Activated CD4-positive, alpha-beta memory T cell treated with anti-CD3 and anti-CD28 coated beads for 36 hours (primary cell): ENCODE results near the gene KDM4F. TPM values are rescaled to one million over a fixed set of nuclear protein-coding genes. Genes with fewer than 3 reads are reported as not detected.
A peak's percentile ranks its signal among the peaks of the same experiment; 100 is the strongest.

Source experiments
- CTCF ChIA-PET: fragments of 350-600 bp; sonication (Branson Sonifier 250); formaldehyde crosslinking; loops from one replicate; lab custom pipeline; 2021; ENCODE audit warnings: antibody characterized with exemption, inconsistent platforms; lab: Charles Lee
- POLR2A ChIA-PET: fragments of 350-600 bp; sonication (Branson Sonifier 250); formaldehyde crosslinking; loops from one replicate; lab custom pipeline; 2021; ENCODE audit warnings: antibody characterized with exemption; lab: Charles Lee
- DNase-seq: peaks from one replicate; pipeline ENCODE4 v3.0.0-alpha.2; 2020
- H3K27ac Mint-ChIP-seq: one replicate; pipeline ENCODE4 v1.8.0; 2021; ENCODE audit warnings: mixed read lengths
- H3K27me3 Mint-ChIP-seq: one replicate; pipeline ENCODE4 v1.8.0; 2021; ENCODE audit warnings: mixed read lengths
- H3K36me3 Mint-ChIP-seq: one replicate; pipeline ENCODE4 v1.8.0; 2021; ENCODE audit warnings: mixed read lengths
- H3K4me1 Mint-ChIP-seq: one replicate; pipeline ENCODE4 v1.8.0; 2021; ENCODE audit warnings: low read depth, mixed read lengths
- H3K4me3 Mint-ChIP-seq: one replicate; pipeline ENCODE4 v1.8.0; 2021; ENCODE audit warnings: mild to moderate bottlenecking, mixed read lengths
- H3K9me3 Mint-ChIP-seq: one replicate; pipeline ENCODE4 v1.8.0; 2021; ENCODE audit warnings: mixed read lengths
- intact Hi-C: fragments of 100-400 bp; cut with micrococcal nuclease; formaldehyde crosslinking; loops from one replicate; pipeline ENCODE4 v1.15.1; 2023
- total RNA-seq, 2 experiments: library from RNA; stranded (reverse); gene quantifications; one replicate each; pipeline ENCODE4 v1.2.3, GENCODE V29; 2021

KDM4F gene
- total RNA-seq, 2 experiments from 2014 or later, result not detected

DNA sequence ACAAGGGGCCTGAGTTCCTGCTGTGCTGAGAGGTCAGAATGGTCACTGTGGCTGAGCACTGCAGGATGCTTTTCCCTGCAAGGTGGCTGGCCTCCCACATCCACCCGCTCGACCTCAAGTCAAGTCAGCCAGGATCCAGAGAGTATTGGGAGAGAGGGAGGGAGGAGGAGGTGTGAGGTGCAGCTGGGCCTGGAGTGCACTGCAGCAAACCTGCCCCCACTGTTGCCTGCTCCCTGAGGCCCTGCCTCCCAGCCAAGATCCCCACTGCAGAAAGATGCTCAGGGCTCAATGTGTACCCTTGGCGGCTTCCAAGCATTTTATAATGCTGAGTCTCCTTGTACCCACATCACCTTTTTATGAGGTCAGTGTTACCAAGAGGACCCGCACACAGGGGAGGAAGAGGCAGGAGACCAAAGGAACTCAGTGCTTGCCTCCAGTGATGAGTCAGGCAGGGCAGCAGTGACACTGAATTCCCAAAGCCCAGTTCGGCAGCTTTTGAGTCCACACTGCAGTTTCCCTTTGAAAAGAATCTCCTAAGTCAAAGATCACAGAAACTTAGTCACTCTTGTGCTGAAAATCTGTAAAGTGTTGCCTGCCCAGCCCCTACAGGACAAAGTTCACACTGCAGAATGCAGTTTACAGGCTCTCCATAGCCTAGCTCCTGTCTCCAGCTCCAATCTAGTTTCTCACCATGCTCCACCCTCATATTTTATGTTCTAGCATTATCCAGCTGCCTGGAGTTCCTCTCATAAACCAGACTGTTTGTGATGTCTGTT is 43.5 kb downstream of the KDM4F start:
- H3K9me3 Mint-ChIP-seq, result no peaks in the 10 kb centered on the region
- peaks cover 80% of the 10 kb centered on the region for H3K4me1 Mint-ChIP-seq
- intact Hi-C loops, result loop anchor here (1.0 to 5.0 kb wide), 2 partner anchors 23 to 465 kb away; no protein-coding TSS in a partner anchor
- H3K36me3 Mint-ChIP-seq, result peaks cover 17% of the 10 kb centered on the region
- ChIA-PET POLR2A (interaction anchor here (0.6 to 2.1 kb wide), 8 partner anchors 8 to 696 kb away, joined by 3 to 8 read pairs (median 4); partner anchors contain the start of genes CWC15, KDM4D and SRSF8), CTCF (interaction anchor here (0.7 to 12.1 kb wide), 16 partner anchors 8 to 137 kb away, joined by 3 to 220 read pairs (median 5); partner anchors contain the start of gene SRSF8)
- no peaks in the 10 kb centered on the region for H3K27me3 Mint-ChIP-seq
- DNase-seq, result peak; percentile 71
- H3K27ac Mint-ChIP-seq, result peak overlapping the region; percentile 66
- H3K4me3 Mint-ChIP-seq, result peak overlapping the region; percentile 24

DNA sequence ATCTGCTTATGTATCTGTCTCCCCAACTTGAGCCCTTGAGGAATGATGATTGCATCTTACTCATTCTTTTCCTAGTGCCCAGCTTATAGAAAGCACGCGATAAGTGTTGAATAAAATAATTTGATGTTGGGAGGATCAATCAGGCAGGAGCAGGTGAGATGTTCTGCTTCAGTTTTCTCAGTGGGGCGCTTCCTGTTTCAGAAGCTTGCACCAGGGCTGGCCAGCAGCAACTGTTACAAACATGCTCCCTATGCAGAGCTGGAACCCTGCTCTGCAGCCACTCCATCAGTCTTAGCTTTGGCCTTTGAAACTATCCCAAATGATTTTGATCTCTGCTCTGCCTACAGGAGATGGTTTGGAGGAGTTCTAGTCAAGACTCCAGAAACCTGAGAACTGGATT is 44.3 kb downstream of the KDM4F start:
- H3K27ac Mint-ChIP-seq, result peak overlapping the region; percentile 66
- ChIA-PET POLR2A (interaction anchor here (0.6 to 2.1 kb wide), 6 partner anchors 9 to 470 kb away, joined by 3 to 8 read pairs (median 4); partner anchors contain the start of gene SRSF8), CTCF (interaction anchor here (1.0 to 12.1 kb wide), 13 partner anchors 9 to 117 kb away, joined by 3 to 220 read pairs (median 8); partner anchors contain the start of gene SRSF8)
- no peaks in the 10 kb centered on the region for H3K9me3 Mint-ChIP-seq
- H3K36me3 Mint-ChIP-seq, result peaks cover 19% of the 10 kb centered on the region
- no peaks in the 10 kb centered on the region for H3K27me3 Mint-ChIP-seq
- no peak overlapping the region for H3K4me3 Mint-ChIP-seq
- H3K4me1 Mint-ChIP-seq, result peaks cover 76% of the 10 kb centered on the region
- DNase-seq, result no peak
- intact Hi-C loops, result loop anchor here (1.0 to 5.0 kb wide), 2 partner anchors 24 to 464 kb away; no protein-coding TSS in a partner anchor

DNA sequence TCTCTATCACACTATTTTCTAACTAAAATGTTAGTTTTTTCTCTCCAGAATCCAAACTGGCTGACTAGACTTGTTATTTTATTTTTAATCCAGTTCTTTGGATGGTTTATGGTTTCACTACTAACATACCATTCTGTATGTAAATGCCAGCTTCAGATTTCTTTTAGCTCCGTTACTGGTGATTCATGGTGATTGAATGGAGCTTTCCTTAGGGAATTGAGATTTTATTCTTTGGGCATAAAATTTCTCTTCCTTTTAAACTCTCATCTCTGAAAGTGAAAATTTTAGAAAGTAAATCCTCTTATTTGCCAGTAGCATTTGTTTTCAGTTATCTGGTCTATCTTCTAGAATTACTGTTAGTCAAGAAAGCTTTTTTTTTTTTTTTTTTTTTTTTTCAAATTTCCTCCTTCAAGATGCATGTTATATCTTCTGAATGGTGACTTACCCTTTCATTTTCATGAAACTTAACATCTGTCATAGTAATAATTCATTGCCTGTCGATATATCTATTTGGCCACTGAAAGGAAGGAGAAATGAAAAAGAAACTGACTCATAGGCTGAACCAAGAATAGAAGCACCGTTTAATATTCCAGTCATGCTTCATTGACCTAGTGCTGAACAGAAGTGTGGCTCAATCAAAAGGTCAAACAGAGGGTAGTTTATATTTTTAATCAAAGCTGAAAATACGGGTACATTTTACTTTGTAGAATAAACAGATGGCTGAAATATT is 46.8 kb downstream of the KDM4F start:
- POLR2A ChIA-PET, result interaction anchor here (0.6 to 0.7 kb wide), 2 partner anchors 135 to 857 kb away, joined by 3 to 4 read pairs; no protein-coding TSS in a partner anchor
- intact Hi-C loops, result loop anchor here (1.0 kb wide), 1 partner anchor 12 kb away; no protein-coding TSS in a partner anchor
- DNase-seq, result no peak
- H3K4me3 Mint-ChIP-seq, result no peak overlapping the region
- no peaks in the 10 kb centered on the region for H3K9me3 Mint-ChIP-seq
- no peaks in the 10 kb centered on the region for H3K27me3 Mint-ChIP-seq
- peaks cover 23% of the 10 kb centered on the region for H3K36me3 Mint-ChIP-seq
- peaks cover 62% of the 10 kb centered on the region for H3K4me1 Mint-ChIP-seq
- CTCF ChIA-PET, result interaction anchor here (0.8 to 12.1 kb wide), 4 partner anchors 14 to 610 kb away, joined by 3 to 220 read pairs (median 5); partner anchors contain the start of gene SRSF8
- H3K27ac Mint-ChIP-seq, result no peak overlapping the region

DNA sequence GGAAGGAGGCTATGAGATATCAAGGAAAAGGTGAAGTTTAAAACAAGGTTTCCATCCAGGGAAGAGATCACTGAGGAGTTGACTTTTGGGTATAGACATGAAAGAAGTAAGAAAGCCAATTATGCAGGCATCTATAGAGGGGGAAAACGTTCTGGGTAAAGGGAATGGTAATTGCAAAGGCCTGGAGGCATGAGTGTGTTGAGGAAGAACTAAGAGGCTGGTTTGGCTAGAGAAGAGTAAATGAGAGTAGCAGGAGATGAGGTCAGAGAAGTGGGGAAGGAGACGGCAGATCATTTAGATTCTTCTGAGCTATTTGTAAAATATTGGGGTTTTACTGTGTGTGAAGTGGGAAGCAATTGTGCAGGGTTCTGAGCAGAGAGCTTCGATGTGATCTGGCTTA is 48.0 kb downstream of the KDM4F start:
- CTCF ChIA-PET, result interaction anchor here (12.1 kb wide), 1 partner anchor 27 kb away, joined by 220 read pairs; the partner anchor contains the start of gene SRSF8
- Mint-ChIP-seq H3K27ac (no peak overlapping the region), H3K36me3 (peaks cover 26% of the 10 kb centered on the region), H3K4me1 (peaks cover 50% of the 10 kb centered on the region), H3K9me3 (no peaks in the 10 kb centered on the region), H3K4me3 (no peak overlapping the region), H3K27me3 (no peaks in the 10 kb centered on the region)
- DNase-seq, result no peak
- POLR2A ChIA-PET, result no interaction called here
- intact Hi-C loops, result no loop called here

DNA sequence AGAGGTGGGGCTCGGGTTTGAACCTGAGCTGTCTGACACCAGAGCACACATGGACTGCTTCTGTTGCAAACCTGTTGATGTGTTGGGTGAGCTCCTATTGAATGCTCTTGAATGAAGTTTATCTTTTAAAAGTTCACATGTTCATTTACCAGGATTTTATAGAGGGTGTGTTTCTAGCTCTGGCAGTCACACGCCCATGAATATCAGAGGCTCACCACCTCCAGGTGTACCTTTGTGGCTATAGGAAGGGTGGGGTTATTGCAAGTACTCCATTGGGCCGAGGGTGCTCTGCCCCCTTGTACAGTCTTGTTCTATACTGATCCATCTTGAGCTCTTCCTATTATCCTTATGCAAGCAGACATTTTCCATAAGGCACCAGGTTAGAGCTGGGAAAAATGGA is 49.6 kb downstream of the KDM4F start:
- no peak overlapping the region for H3K4me3 Mint-ChIP-seq
- H3K9me3 Mint-ChIP-seq, result no peaks in the 10 kb centered on the region
- intact Hi-C loops, result no loop called here
- H3K4me1 Mint-ChIP-seq, result peaks cover 39% of the 10 kb centered on the region
- ChIA-PET CTCF (interaction anchor here (12.1 kb wide), 1 partner anchor 29 kb away, joined by 220 read pairs; the partner anchor contains the start of gene SRSF8), POLR2A (interaction anchor here (0.8 kb wide), 1 partner anchor 18 kb away, joined by 3 read pairs; no protein-coding TSS in a partner anchor)
- DNase-seq, result no peak
- no peaks in the 10 kb centered on the region for H3K27me3 Mint-ChIP-seq
- no peak overlapping the region for H3K27ac Mint-ChIP-seq
- H3K36me3 Mint-ChIP-seq, result peaks cover 23% of the 10 kb centered on the region

DNA sequence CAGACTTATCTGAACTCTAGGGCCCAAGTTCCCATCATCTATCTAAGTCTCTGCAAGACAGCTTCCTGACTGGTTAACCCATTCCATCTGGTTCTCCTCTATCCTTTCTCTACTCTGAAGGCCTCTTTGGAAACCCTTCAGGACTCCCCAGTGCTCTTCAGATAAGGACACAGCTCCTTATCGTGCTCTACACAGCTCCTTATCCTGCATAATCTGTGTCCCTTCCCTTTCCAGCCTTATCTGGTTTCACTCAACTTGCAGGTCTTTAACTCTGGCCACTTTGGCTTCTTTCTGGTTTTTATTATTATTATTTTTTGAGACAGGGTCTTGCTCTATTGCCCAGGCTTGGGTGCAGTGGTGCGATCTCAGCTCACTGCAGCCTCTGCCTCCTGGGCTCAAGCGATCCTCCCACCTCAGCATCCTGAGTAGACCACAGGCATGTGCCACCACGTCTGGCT is 51.0 kb downstream of the KDM4F start:
- H3K4me3 Mint-ChIP-seq, result no peak overlapping the region
- POLR2A ChIA-PET, result no interaction called here
- no peaks in the 10 kb centered on the region for H3K27me3 Mint-ChIP-seq
- DNase-seq, result no peak
- CTCF ChIA-PET, result interaction anchor here (1.4 kb wide), 1 partner anchor 31 kb away, joined by 5 read pairs; no protein-coding TSS in a partner anchor
- H3K27ac Mint-ChIP-seq, result no peak overlapping the region
- intact Hi-C loops, result no loop called here
- H3K36me3 Mint-ChIP-seq, result peaks cover 23% of the 10 kb centered on the region
- no peaks in the 10 kb centered on the region for H3K9me3 Mint-ChIP-seq
- peaks cover 28% of the 10 kb centered on the region for H3K4me1 Mint-ChIP-seq

Other genes starting within 250 kb of the KDM4F start
- 10 to 100 TPM; 65.9 to 67.1 TPM for gene CWC15, start 75.9 kb upstream of the KDM4F start, total RNA-seq
- gene KDM4D, start 75.7 kb upstream of the KDM4F start, total RNA-seq, result 1 to 10 TPM; 1.4 to 1.6 TPM
- gene KDM4E, start 24.2 kb upstream of the KDM4F start, total RNA-seq, result not detected
- gene SRSF8, start 17.5 kb downstream of the KDM4F start, total RNA-seq, result 10 to 100 TPM; 31.1 to 32.2 TPM
- 10 to 100 TPM; 25.9 TPM for gene ENDOD1, start 40.4 kb downstream of the KDM4F start, total RNA-seq
- 10 to 100 TPM; 13.9 to 15.5 TPM for gene SESN3, start 181.8 kb downstream of the KDM4F start, total RNA-seq